Neural progenitor cell (in vitro differentiated cells): ENCODE results near the gene PTPRG.
"Not testable (repeated sequence)": the region's sequence is repeated elsewhere in the genome, so short reads cannot be mapped to it uniquely, and the experiment has no call there.

Experiments used
- CTCF ChIP-seq: fragments of 200-600 bp; sonication (generic); IDR thresholded peaks from 2 replicates; pipeline ENCODE4 v1.5.1; 2017; ENCODE audit warnings: antibody characterized with exemption, mild to moderate bottlenecking
- EZH2phosphoT487 ChIP-seq: fragments of 200-600 bp; sonication (generic); IDR thresholded peaks from 2 replicates; pipeline ENCODE4 v1.6.1; 2017; ENCODE audit warnings: antibody characterized with exemption

GRCh38 chr3:61710920-61711319 is 149.5 kb downstream of the PTPRG start:
- TF ChIP-seq CTCF, EZH2phosphoT487: not testable (repeated sequence)
